OCI-LY3 (cell line): ENCODE measurements around the gene ALOX12B.

Experiments
- H2AFZ ChIP-seq: fragments of 200-600, 300-600 bp; shearing (Covaris generic); 2 replicates; pipeline ENCODE4 v1.6.0; 2014; ENCODE audit warnings: antibody characterized with exemption, low read depth, low read length
- H3K27ac ChIP-seq: fragments of 200-600, 300-600 bp; sonication (generic); 2 replicates; pipeline ENCODE4 v1.5.1; 2014; ENCODE audit warnings: mild to moderate bottlenecking, low read length, moderate library complexity, mixed read lengths
- H3K27me3 ChIP-seq: fragments of 200-600, 300-600 bp; sonication (generic); 2 replicates; pipeline ENCODE4 v1.6.1; 2014; ENCODE audit warnings: low read depth, low read length, mixed read lengths
- H3K36me3 ChIP-seq: fragments of 200-600, 300-600 bp; sonication (generic); replicated peaks from 2 replicates; pipeline ENCODE3; 2014; ENCODE audit warnings: low read depth, low read length, mixed read lengths
- H3K4me1 ChIP-seq: fragments of 300-600, 200-600 bp; sonication (generic); 2 replicates; pipeline ENCODE4 v1.6.1; 2014; ENCODE audit warnings: low read length, mixed read lengths
- H3K4me2 ChIP-seq: fragments of 200-600, 300-600 bp; sonication (generic); 2 replicates; pipeline ENCODE4 v1.6.1; 2014; ENCODE audit warnings: low read length, mixed read lengths
- H3K4me3 ChIP-seq: fragments of 300-600, 200-600 bp; sonication (generic); 2 replicates; pipeline ENCODE4 v1.5.1; 2014; ENCODE audit warnings: antibody characterized with exemption, mild to moderate bottlenecking, low read length, moderate library complexity
- H3K79me2 ChIP-seq: fragments of 300-600, 200-600 bp; shearing (Covaris generic); 2 replicates; pipeline ENCODE4 v1.6.1; 2014; ENCODE audit warnings: mild to moderate bottlenecking, low read length, mixed read lengths
- H3K9ac ChIP-seq: fragments of 300-600, 200-600 bp; shearing (Covaris generic); 2 replicates; pipeline ENCODE4 v1.6.0; 2014; ENCODE audit warnings: mild to moderate bottlenecking, low read length, moderate library complexity
- H3K9me3 ChIP-seq: fragments of 200-600, 300-600 bp; shearing (Covaris generic); 2 replicates; pipeline ENCODE4 v1.6.1; 2014; ENCODE audit warnings: low read length, mixed read lengths; ENCODE audit not compliant: insufficient read depth
- H4K20me1 ChIP-seq: fragments of 200-600, 300-600 bp; sonication (generic); 2 replicates; pipeline ENCODE4 v1.6.1; 2016; ENCODE audit warnings: low read length, mixed read lengths; ENCODE audit not compliant: insufficient read depth
- EZH2phosphoT487 ChIP-seq: fragments of 200-600 bp; shearing (Covaris generic); IDR thresholded peaks from 2 replicates; pipeline ENCODE4 v1.6.1; 2018; ENCODE audit warnings: antibody characterized with exemption, mixed run types, low read depth
- TF ChIP-seq, protein P1 (sequence below): fragments of 200-600, 300-600 bp; sonication (generic); IDR thresholded peaks from 2 replicates; pipeline ENCODE4 v1.5.1; 2014; ENCODE audit warnings: antibody characterized with exemption, low read length, low read depth

ALOX12B gene

DNA sequence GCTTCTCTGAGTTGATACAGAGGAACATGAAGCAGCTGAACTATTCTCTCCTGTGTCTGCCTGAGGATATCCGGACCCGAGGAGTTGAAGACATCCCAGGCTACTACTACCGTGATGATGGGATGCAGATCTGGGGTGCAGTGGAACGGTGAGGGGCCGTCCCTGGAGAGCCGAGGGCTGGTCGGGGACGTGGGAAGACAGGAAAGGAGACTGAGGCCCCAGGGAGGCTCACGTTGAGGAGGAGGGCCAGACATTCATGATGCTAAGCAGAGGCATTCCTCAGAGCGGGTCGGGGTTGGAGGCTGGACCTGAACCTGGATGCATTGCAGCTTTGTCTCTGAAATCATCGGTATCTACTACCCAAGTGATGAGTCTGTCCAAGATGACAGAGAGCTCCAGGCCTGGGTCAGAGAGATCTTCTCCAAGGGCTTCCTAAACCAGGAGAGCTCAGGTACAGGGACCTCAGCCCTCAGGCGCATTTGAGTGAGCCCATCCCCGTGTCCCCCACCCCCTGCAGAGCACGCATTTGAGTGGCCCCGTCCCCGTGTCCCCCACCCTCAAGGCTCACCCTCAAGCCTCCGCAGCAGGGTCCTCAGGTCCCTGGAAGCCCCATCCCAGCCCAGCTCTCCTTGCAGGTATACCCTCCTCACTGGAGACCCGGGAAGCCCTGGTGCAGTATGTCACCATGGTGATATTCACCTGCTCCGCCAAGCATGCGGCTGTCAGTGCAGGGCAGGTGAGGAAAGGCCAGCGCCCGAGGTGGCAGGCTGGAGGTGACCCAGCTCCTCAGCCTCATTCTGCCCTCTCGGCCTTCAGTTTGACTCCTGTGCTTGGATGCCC, 40.4 kb downstream of the ALOX12B start:
- TF ChIP-seq EZH2phosphoT487 = no peak
- TF ChIP-seq, protein P1, sequence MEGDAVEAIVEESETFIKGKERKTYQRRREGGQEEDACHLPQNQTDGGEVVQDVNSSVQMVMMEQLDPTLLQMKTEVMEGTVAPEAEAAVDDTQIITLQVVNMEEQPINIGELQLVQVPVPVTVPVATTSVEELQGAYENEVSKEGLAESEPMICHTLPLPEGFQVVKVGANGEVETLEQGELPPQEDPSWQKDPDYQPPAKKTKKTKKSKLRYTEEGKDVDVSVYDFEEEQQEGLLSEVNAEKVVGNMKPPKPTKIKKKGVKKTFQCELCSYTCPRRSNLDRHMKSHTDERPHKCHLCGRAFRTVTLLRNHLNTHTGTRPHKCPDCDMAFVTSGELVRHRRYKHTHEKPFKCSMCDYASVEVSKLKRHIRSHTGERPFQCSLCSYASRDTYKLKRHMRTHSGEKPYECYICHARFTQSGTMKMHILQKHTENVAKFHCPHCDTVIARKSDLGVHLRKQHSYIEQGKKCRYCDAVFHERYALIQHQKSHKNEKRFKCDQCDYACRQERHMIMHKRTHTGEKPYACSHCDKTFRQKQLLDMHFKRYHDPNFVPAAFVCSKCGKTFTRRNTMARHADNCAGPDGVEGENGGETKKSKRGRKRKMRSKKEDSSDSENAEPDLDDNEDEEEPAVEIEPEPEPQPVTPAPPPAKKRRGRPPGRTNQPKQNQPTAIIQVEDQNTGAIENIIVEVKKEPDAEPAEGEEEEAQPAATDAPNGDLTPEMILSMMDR = no peak
- H4K20me1 ChIP-seq = no peaks in the 10 kb centered on the region
- H3K4me1 ChIP-seq = no peaks in the 10 kb centered on the region
- no peaks in the 10 kb centered on the region for H3K27me3 ChIP-seq
- H2AFZ ChIP-seq = no peak overlapping the region
- no peaks in the 10 kb centered on the region for H3K9me3 ChIP-seq
- H3K9ac ChIP-seq = no peak overlapping the region
- no peaks in the 10 kb centered on the region for H3K79me2 ChIP-seq
- H3K36me3 ChIP-seq = no peaks in the 10 kb centered on the region
- H3K27ac ChIP-seq = no peak overlapping the region
- H3K4me2 ChIP-seq = no peak overlapping the region
- no peak overlapping the region for H3K4me3 ChIP-seq

DNA sequence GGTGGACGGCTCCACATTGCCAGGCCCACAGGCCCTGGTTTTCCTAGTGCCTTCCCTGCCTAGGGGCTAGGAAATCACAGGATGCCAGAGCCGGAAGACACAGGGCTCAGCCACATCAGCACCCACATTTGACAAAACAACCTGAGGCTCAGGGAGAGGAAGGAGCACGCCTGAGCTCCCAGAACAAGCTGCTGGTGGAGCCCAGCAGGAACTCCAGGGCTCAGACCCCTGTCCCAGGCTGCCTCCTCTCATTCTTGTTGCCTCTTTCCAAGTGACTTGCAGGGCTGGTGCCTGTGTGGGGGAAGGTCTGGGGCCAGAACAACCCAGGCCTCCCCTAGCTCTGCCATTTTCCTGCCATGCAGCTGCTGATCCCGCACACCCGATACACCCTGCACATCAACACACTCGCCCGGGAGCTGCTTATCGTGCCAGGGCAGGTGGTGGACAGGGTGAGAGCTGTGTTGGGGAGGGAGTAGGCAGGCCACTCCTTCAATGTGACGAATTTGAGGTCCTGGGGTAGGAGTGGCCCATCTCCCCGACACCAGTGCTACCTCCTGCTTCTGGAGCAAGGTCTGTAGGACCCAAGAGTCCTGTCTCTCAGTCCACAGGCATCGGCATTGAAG, 41.1 kb downstream of the ALOX12B start:
- Histone ChIP-seq H3K9ac (no peak overlapping the region), H4K20me1 (no peaks in the 10 kb centered on the region), H3K4me3 (no peak overlapping the region), H3K27ac (no peak overlapping the region), H2AFZ (no peak overlapping the region), H3K27me3 (no peaks in the 10 kb centered on the region), H3K4me2 (no peak overlapping the region), H3K79me2 (no peaks in the 10 kb centered on the region), H3K4me1 (no peaks in the 10 kb centered on the region), H3K9me3 (no peaks in the 10 kb centered on the region), H3K36me3 (no peaks in the 10 kb centered on the region)
- no peak for TF ChIP-seq EZH2phosphoT487
- TF ChIP-seq, protein P1 = no peak

DNA sequence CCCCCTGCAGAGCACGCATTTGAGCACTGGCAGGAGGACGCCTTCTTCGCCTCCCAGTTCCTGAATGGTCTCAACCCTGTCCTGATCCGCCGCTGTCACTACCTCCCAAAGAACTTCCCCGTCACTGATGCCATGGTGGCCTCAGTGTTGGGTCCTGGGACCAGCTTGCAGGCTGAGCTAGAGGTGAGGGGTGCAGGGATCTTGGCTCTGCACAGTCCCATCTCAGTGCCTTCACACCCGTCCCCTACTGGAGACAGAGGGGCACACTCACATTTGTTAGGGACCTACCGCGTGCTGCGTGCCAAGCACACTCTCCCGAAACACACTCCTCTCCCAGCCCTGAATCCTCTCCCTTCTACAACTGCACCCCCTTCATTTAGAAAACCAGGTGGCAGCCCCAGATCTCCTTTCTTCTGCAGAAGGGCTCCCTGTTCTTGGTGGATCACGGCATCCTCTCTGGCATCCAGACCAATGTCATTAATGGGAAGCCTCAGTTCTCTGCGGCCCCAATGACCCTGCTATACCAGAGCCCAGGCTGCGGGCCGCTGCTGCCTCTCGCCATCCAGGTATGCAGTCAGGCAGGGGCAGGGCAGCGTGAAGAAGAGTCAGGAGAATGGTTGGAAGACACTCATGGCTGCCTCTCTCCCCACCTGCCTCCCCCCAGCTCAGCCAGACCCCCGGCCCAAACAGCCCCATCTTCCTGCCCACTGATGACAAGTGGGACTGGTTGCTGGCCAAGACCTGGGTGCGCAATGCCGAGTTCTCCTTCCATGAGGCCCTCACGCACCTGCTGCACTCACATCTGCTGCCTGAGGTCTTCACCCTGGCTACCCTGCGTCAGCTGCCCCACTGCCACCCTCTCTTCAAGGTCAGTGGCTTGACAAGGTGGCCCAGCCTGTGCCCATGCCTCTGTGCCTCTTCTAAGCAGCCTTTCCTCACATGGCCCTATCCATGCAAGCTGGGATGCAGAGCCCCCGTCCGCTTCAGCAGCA, 42.4 kb downstream of the ALOX12B start:
- H3K4me1 ChIP-seq = no peaks in the 10 kb centered on the region
- H3K4me2 ChIP-seq = no peak overlapping the region
- no peak overlapping the region for H3K27ac ChIP-seq
- H3K36me3 ChIP-seq = no peaks in the 10 kb centered on the region
- H3K27me3 ChIP-seq = no peaks in the 10 kb centered on the region
- no peaks in the 10 kb centered on the region for H3K79me2 ChIP-seq
- no peaks in the 10 kb centered on the region for H3K9me3 ChIP-seq
- H3K4me3 ChIP-seq = no peak overlapping the region
- TF ChIP-seq EZH2phosphoT487 = no peak
- TF ChIP-seq, protein P1 = no peak
- H2AFZ ChIP-seq = no peak overlapping the region
- no peaks in the 10 kb centered on the region for H4K20me1 ChIP-seq
- no peak overlapping the region for H3K9ac ChIP-seq

DNA sequence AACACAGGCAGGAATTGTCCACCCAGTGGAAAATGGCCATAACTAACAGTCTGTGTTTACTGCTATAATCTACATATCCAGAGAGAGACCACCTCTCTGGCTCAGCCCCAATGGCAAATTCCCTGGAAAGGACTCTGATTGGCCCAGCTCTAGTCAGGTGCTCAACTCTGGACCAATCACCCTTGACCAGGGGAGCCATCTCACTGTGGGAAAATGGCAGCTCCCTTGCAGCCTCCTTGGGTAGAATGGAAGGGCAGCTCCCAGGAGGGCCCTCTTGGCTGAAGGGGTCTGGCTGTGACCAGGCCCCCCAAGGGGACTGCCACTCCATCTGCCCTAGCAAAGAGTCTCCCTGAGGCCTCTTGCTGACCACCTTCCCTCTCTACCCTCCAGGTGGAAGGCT, 45.5 kb downstream of the ALOX12B start:
- Histone ChIP-seq H3K36me3 (no peaks in the 10 kb centered on the region), H3K4me1 (no peaks in the 10 kb centered on the region), H4K20me1 (no peaks in the 10 kb centered on the region), H3K27ac (no peak overlapping the region), H3K4me2 (no peak overlapping the region), H3K27me3 (no peaks in the 10 kb centered on the region), H3K79me2 (no peaks in the 10 kb centered on the region), H3K9me3 (no peaks in the 10 kb centered on the region), H2AFZ (no peak overlapping the region), H3K4me3 (no peak overlapping the region), H3K9ac (no peak overlapping the region)
- TF ChIP-seq, protein P1 = no peak
- no peak for TF ChIP-seq EZH2phosphoT487
